Lung (tissue), 12 donors: Measurements from ENCODE around the gene PRDM16. TPM values are rescaled to one million over a fixed set of nuclear protein-coding genes. Genes with fewer than 3 reads are reported as not detected.

Experiments used
- ATAC-seq: fragments of 200-7000 bp; cut with Tn5 transposase; one replicate; pipeline ENCODE4 v1.9.1; 2020; ENCODE audit warnings: moderate number of reproducible peaks; ENCODE audit not compliant: insufficient read depth, low FRiP score
- DNase-seq, 3 donors: peaks; one replicate each; pipeline ENCODE4 v3.0.0-alpha.2; 2013 to 2017
- H3K27ac ChIP-seq, 2 donors: one replicate each; pipeline ENCODE4 v1.5.1; 2013; ENCODE audit warnings: mild to moderate bottlenecking in 2 of 2, moderate library complexity in 2 of 2, control low read depth in 1 of 2, inconsistent platforms in 1 of 2, low read depth in 1 of 2, low read length in 1 of 2
- H3K27me3 ChIP-seq, 3 donors: one replicate each; pipeline ENCODE4 v1.5.1; 2013; ENCODE audit warnings: low read length in 2 of 3; ENCODE audit not compliant: control insufficient read depth in 3 of 3, insufficient read depth in 3 of 3
- H3K36me3 ChIP-seq, 4 donors: one replicate each; pipeline ENCODE4 v1.5.1; 2013; ENCODE audit warnings: low read length in 4 of 4, mild to moderate bottlenecking in 1 of 4, moderate library complexity in 1 of 4; ENCODE audit not compliant: control insufficient read depth in 4 of 4, insufficient read depth in 4 of 4
- H3K4me1 ChIP-seq, 5 donors: one replicate each; pipeline ENCODE4 v1.5.1; 2013; ENCODE audit warnings: low read length in 5 of 5, mild to moderate bottlenecking in 2 of 5, moderate library complexity in 1 of 5; ENCODE audit not compliant: control insufficient read depth in 5 of 5, insufficient read depth in 5 of 5
- H3K4me3 ChIP-seq: one replicate; pipeline ENCODE4 v1.5.1; 2013; ENCODE audit warnings: mild to moderate bottlenecking, control low read depth, moderate library complexity
- H3K9ac ChIP-seq, 2 donors: one replicate each; pipeline ENCODE4 v1.5.1; 2013; ENCODE audit warnings: low read length in 2 of 2, control low read depth in 1 of 2; ENCODE audit not compliant: insufficient read depth in 1 of 2
- H3K9me3 ChIP-seq, 4 donors: one replicate each; pipeline ENCODE4 v1.5.1; 2013; ENCODE audit warnings: low read length in 3 of 4, mild to moderate bottlenecking in 1 of 4, moderate library complexity in 1 of 4; ENCODE audit not compliant: control insufficient read depth in 4 of 4, insufficient read depth in 3 of 4
- WGBS, 2 donors: extraction: QIAGEN DNeasy Blood & Tissue Kit; methylation state at CpG; one replicate each; pipeline ENCODE4 v1.1.7; 2013; 5-methylcytosine and 5-hydroxymethylcytosine counted together
- polyA plus RNA-seq, 2 donors: library from polyadenylated mRNA; stranded (reverse); fragments of 200-250 nt; gene quantifications; one replicate each; pipeline ENCODE4 v1.2.1, GENCODE V29; 2013
- total RNA-seq, 2 donors: library from RNA; depleted of rRNA in 1 of 2; stranded (reverse); fragments of >200 nt in 1 of 2; gene quantifications; one replicate each; pipeline ENCODE4 v1.2.1, GENCODE V29; 2014 to 2021
- TF ChIP-seq, protein P1 (sequence below): IDR thresholded peaks from 2 replicates; pipeline ENCODE4 v1.5.1; 2012; ENCODE audit warnings: mild to moderate bottlenecking; ENCODE audit errors: control extremely low read depth, extremely low read depth
- donor health status: control.
- donor health status: control.
- donor health status: Bipolar disorder and iron deficiency.
- donor health status: healthy.
- donor health status: DM: yes; HTN: yes; CAD: no.

The PRDM16 gene
- total and polyA plus RNA-seq, 4 donors = 2.4 to 36.5 (median 13.1) TPM

DNA sequence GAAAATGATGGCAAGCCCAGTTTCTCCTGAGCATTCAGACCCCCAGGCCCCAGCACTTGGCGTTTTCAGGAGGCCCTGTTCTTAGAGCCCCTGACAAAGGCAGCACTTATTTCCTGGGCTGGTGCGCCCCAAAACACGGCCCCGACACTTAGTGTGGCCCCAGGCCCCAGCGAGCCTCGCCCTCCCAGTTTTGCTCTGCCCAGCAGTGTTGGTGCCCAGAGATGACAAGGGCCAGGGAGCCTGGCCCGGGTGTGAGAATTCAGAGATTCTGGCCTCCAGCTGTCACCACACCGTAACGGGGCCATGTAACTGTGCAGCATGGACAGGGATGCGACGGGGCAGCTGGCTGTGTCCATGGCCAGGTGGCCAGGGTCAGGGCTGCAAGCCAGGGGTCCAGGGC is 367.4 kb downstream of the PRDM16 start:
- ATAC-seq (no peak), DNase-seq (no peak)
- peaks cover 0 to 10% (median 0%) of the 10 kb centered on the region in 5 donors for H3K4me1 ChIP-seq
- 92 to 95% methylated on average over 11 of the region's 11 CpGs for WGBS, 2 donors
- H3K36me3 ChIP-seq = peaks cover 0 to 2% (median 0%) of the 10 kb centered on the region in 4 donors
- H3K4me3 ChIP-seq = no peak overlapping the region
- peaks cover 0 to 4% (median 2%) of the 10 kb centered on the region in 3 donors for H3K27me3 ChIP-seq
- no peaks in the 10 kb centered on the region for H3K9me3 ChIP-seq
- H3K9ac ChIP-seq = no peak overlapping the region
- TF ChIP-seq, protein P1, sequence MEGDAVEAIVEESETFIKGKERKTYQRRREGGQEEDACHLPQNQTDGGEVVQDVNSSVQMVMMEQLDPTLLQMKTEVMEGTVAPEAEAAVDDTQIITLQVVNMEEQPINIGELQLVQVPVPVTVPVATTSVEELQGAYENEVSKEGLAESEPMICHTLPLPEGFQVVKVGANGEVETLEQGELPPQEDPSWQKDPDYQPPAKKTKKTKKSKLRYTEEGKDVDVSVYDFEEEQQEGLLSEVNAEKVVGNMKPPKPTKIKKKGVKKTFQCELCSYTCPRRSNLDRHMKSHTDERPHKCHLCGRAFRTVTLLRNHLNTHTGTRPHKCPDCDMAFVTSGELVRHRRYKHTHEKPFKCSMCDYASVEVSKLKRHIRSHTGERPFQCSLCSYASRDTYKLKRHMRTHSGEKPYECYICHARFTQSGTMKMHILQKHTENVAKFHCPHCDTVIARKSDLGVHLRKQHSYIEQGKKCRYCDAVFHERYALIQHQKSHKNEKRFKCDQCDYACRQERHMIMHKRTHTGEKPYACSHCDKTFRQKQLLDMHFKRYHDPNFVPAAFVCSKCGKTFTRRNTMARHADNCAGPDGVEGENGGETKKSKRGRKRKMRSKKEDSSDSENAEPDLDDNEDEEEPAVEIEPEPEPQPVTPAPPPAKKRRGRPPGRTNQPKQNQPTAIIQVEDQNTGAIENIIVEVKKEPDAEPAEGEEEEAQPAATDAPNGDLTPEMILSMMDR = no peak
- no peak overlapping the region for H3K27ac ChIP-seq

DNA sequence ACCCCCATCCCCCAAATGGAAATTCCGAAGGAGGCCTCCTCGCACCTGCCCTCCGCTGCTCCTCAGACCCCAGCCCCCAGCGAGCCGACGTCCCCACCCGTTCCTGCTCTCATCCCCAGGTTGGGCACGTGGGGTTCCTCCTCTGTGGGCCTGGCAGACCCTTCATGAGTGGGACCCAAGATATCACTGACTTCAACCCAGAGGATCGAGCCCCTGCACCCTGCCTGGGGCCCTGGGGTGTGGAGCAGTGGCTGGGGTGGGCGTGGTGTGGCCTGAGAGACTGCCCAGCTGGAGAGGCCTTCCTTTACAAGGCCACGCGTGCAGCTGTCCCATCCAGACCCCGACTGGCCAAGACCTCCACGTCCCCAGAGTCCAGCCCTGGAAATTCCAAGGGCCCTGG is 367.9 kb downstream of the PRDM16 start:
- Histone ChIP-seq H3K27ac (no peak overlapping the region), H3K4me3 (no peak overlapping the region), H3K36me3 (no peaks in the 10 kb centered on the region), H3K4me1 (peaks cover 0 to 13% (median 0%) of the 10 kb centered on the region in 5 donors), H3K27me3 (peaks cover 0 to 7% (median 2%) of the 10 kb centered on the region in 3 donors), H3K9me3 (no peaks in the 10 kb centered on the region), H3K9ac (no peak overlapping the region)
- ATAC-seq (no peak), DNase-seq (no peak)
- 88 to 90% methylated on average over 14 of the region's 14 CpGs for WGBS, 2 donors
- TF ChIP-seq, protein P1 = no peak

DNA sequence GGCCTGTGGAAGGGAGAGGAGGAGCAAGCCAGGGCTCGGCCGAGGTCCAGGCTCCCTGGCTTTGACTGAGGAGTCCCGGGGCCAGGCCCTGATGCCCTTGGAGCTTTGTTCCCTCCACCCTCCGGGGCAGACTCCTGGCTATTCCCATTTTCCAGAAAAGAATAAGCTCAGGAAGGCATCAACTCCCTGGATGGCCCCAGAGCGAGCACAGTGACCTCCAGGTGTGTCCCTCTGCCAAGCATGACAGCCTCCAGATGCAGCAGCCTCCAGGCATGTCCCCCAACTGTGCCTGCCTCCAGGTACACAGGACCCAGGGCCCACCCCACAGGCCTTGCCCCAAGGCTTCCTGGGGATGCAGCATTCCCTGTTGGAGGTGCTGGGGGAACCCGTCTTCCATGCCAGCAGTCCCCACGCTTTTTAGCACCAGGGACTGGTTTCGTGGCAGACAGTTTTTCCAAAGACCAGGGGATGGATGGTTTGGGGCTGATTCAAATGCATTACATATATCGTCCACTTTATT is 369.7 kb downstream of the PRDM16 start:
- Histone ChIP-seq H3K36me3 (no peaks in the 10 kb centered on the region), H3K27ac (no peak overlapping the region), H3K4me1 (peaks cover 0 to 13% (median 0%) of the 10 kb centered on the region in 5 donors), H3K27me3 (peaks cover 0 to 7% (median 7%) of the 10 kb centered on the region in 3 donors), H3K9ac (no peak overlapping the region), H3K9me3 (no peaks in the 10 kb centered on the region), H3K4me3 (no peak overlapping the region)
- WGBS, 2 donors = 87 to 94% methylated on average over 9 of the region's 9 CpGs
- TF ChIP-seq, protein P1 = no peak
- ATAC-seq (no peak), DNase-seq (no peak)
